Activated CD4-positive, CD25-positive, alpha-beta regulatory T cell (primary cell): ENCODE data around the gene PIGQ.

ENCODE experiments used
- DNase-seq, 4 experiments: peaks; one replicate each; lab custom pipeline; 2025; lab: John Stamatoyannopoulos, UW

Gene PIGQ

DNA sequence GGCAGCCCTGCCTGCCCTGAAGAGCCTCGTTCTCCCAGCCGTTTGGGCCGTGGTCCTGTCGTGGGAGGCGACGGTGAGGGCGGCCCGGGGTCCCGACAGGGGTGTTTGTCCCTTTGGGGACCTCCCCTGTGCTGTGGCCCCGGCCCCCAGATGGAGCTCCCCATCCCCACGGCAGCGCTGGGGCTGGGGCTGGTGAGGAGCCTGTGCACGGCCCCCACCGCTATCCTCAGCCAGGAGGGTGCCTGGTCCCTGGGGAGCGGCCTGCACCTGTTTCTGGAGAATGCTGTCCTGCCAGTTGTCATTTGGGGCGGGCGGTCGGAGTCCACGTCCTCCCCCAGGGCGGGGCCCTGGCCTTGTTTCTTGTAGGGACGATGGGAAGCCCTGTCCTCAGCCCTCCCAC, 35.6 kb upstream of the PIGQ start:
- no peak for DNase-seq

DNA sequence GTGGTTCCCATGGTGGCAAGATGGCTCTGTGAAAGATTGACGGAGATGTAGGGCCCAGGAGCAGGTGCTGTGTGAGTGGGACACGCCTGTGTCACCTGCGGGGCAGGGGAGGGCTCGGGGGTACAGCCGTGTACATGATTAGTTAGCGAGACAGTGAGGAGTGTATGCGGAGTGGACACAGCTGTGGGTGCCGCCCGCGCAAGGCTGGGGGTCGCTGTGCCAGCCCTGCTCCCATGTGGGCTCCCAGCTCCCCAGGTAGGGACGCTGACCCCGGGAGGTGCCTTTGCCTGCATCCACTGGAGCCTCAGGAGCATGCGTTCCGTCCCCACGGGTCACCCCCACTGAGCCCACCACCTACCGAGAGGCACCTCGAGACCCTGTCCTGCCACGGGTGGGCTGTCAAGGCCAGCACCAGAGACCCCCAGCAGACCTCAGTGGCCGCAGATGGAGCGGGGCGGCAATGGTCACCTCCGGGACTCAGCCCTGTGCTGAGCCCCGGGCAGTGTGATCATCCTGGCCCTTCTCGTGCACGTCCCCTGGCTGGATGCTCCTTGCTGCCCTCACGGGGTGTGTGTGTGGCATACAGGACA, 34.8 kb upstream of the PIGQ start:
- no peak for DNase-seq

DNA sequence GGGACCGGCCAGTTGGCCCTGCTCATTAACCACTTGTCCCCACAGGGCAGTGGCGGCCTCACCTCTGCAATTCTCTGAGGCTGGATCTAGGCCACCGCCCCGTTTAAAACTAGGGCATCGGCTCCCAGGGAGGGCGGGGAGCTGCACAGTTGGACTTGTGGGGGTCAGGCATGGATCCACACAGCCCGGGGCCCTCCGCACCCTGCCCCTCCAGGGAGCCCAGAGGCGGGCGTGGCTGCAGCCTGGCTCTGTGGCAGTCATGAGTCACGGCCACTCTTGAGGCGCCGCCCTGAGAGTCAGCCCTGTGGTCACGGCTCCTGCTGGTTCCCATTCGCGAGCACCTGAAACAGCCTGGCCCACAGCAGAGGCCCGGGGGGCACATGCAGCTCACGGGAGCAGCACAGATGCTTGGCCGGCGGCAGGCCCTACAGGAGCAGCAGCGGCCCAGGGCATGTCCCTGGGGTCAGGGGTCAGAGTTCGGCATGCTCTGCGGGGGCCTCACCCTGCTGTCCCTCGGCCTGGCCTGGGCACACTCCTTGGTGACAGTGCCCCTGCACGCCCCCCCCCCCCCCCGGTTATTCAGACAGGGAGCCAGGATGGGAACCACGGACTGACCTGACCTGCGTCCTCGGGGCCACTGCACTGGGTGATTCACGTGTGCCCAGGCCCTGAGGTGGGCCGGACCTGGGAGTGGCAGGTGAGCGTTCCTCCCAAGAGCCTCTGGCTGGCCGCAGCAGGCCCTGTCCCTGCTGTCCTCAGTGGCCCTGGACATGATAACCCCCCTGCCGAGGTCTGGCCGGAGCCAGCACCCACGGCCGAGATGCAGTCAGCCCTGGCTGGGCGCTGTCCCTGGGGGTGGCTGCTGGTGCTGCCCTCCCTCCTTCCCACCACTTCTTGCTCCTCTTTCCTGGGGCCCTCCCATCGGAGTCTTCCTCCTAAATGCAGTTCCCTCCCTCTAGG, 34.0 kb upstream of the PIGQ start:
- no peak for DNase-seq

DNA sequence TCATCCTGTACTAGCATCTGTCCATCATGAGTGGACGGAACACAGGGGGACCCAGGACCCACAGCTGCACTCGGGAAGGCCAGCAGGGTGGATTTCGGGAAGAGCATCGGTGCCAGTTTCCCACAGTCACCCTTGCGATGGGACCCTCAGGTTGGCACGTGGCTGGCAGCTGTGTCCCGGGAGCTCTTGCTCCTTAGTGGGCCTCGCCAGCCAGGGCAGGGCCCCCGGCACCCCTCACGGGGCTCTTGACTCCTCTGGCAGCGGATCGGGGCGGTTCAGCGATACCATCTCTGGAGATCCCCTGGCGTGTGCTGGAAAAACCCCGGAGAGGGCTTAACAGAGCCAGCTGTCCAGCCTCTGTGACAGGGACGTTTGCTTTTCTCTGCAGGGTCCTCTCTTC, 33.0 kb upstream of the PIGQ start:
- DNase-seq: no peak

DNA sequence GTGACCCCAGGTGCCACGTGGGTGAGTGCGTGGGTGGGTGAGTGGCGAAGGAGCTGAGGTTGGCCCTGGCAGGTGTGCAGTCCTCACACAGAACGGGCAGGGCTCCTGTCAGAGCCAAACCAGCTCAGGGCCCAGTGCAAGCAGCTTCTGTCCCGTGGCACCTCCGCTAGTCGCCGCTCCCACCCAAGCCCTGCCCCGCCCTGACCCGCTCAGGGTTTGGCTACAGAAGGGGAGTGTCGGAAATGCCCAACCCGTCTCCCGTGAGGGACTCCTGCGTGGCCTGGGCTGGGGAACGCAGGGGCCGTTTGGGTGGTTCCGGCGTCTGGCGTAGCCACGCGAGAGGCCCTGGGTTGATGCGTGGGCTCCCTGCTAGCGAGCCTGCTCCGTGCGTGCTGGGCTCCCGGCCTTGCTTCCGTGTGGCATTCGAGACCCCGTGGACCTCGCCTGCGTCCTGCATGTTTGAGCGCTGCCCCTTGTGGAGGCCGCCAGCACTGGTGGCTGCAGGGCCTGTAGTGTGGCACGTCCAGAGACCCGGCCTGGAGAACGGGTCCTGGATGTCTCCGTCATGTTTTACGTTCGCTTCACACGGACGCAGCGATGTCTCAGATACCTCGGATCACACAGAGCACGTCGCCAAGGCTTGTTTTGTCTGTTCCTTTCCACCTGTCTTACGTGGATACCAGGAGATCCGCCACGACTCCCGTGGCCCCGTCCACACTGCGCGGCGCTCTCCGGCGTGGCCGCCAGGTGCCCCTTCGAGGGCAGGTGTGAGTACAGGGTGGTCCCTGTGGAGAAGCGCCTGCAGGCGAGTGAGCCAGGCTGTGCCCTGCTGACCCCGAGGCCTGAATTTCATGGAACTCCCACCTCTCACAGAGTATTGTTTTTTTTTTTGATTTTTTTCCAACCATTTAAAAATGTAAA, 32.1 kb upstream of the PIGQ start:
- DNase-seq: no peak

DNA sequence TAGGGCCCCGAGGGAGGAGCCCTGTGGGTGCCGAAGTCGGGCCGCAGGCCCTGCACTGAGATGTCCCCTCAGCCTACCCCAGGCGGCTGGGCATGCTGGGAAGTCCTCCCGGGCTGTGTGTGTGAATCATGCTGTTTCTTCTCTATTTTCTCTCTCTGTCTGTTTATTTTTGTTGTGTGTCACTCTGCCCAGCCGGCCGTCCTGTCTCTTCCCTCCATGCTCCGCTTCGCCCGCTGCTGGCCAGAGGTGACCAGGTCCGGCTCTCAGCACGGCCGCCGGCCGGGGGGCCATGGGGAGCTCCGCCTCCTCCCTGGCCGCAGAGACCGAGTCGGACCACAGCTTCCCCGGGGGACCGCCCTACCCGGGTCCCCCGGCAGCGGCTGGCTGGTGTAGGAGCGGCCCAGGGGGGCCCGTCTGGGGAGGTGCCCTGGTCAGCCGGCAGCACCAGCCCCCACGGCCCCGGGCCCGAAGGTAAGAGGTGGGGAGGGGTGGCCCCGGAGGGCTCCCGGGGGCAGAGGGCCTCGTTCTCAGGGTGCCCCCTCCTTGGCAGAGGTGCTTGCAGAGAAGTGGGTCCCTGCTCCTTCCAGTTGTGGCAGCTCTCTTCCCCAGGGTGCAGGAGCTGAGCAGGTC, 29.8 kb upstream of the PIGQ start:
- no peak for DNase-seq

DNA sequence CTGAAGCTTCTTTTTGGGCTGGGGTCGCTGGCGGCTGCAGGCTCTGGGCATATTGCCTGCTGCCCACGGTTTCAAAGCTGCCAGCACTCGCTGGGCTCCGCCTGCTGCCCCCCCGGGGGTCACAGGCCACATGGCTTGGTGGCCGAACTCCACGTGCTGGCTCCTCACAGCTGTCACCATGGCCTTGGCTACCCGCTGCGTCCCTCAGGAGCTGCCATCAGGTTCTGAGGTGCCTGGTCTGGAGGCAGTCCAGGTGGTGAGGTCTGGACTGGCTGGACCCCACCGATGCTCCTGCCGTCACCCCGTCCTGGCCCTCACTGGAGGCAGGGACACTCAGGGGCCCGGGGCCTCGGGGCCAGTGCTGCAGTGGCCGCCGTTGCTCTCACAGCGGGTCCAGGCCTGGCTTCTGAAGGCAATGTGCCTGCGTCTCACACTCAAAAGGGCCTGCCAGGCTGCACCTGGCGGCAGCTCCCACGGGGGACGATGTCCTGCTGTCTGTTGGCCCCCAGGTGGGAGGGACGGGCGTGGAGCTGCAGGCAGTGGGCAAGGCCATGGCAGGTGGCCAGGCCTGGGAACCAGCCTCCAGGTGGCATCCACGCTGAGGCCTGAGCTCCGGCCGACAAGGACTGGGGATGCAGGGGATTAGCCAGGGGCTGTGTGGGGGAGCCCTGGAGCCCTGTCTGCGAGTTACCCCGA, 29.0 kb upstream of the PIGQ start:
- no peak for DNase-seq

DNA sequence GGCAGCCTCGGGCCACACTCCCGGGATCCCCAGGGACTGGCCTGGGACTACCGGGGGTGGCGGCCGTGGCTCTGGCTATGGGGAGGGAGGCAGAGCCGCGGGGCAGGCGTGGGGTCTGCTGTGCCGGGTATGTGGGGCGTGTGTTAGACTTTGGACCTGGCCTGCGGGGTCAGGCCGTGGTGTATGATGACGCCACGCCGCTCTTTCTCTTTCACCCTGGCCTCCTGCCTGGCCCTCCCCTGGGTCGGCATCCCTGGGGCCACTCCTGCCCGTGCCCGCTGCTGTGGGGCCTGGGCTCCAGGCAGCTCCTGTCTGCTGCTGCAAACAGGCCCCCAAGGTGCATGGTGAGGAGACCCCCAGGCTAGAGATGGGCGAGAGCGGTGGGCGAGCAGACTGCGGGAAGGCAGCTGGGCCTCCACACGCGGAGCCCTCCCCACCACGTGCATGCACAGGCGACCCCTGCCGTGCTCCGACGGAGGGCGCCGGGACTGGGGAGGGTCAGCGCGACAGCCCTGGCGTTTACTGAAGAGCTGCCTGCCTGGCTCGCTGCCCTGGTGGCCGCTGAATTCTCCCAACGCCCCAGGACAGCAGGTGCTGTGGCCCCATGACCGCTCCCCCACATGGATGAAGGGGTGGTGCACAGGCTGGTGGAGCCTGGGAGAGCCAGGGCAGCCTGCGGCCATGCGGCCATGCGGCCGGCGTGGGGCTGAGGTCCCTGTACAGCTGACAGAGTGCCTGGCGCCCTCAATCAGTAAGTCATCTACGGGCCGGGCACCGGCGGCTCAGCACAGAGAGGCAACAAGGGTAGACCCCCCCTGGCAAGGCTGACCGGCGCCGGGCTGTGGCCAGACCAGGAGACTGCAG, 26.2 kb upstream of the PIGQ start:
- DNase-seq: no peak

DNA sequence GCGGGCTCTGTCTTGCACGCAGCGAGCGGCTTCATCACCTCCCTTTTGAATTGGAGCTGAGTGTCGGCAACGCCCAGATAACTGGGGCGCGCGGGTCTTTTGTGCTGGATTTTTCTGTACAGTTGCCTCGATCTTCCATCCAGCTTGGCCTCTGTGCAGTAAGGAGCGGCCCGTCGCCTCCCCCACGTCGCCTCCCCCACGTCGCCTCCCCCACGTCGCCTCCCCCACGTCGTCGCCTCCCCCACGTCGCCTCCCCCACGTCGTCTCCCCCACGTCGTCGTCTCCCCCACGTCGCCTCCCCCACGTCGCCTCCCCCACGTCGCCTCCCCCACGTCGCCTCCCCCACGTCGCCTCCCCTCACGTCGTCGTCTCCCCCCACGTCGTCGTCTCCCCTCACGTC, 25.3 kb upstream of the PIGQ start:
- DNase-seq: no peak

DNA sequence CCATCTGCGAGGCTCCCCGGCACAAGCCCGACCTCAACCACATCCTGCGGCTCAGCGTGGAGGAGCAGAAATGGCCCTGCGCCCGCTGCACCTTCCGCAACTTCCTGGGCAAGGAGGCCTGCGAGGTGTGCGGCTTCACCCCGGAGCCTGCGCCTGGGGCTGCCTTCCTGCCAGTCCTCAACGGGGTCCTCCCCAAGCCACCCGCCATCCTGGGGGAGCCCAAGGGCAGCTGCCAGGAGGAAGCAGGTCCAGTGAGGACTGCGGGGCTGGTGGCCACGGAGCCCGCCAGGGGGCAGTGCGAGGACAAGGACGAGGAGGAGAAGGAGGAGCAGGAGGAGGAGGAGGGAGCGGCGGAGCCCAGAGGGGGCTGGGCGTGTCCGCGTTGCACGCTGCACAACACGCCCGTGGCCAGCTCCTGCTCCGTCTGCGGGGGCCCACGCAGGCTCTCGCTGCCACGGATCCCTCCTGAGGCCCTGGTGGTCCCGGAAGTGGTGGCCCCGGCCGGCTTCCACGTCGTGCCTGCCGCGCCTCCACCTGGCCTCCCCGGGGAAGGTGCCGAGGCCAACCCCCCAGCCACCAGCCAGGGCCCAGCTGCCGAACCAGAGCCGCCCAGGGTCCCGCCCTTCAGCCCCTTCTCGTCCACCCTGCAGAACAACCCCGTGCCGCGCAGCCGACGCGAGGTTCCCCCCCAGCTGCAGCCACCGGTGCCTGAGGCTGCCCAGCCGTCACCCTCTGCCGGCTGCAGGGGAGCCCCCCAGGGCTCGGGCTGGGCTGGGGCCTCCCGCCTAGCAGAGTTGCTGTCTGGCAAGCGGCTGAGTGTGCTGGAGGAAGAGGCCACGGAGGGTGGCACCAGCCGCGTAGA, 22.6 kb upstream of the PIGQ start:
- DNase-seq: peak in 1 of 4 experiments; percentile 20

DNA sequence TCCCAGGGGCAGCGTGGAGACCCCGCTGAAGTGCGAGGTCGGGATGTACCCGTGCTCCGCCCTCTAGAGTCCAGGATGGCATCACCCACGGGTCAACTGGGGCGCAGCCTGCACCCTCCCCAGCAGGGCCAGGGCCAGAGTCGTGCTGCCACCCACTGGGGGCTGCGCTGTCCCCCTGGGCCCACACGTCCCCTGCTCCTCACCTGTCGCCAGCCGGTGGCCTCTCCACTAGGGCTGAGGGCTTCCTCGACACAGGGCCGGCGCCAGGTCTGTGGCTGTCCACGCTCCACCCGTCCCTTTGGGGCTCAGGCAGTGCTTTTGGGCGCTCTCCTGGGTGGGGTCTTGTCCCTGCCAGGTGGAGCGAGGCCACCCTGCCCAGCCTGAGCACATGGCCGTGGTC, 21.2 kb upstream of the PIGQ start:
- no peak for DNase-seq

DNA sequence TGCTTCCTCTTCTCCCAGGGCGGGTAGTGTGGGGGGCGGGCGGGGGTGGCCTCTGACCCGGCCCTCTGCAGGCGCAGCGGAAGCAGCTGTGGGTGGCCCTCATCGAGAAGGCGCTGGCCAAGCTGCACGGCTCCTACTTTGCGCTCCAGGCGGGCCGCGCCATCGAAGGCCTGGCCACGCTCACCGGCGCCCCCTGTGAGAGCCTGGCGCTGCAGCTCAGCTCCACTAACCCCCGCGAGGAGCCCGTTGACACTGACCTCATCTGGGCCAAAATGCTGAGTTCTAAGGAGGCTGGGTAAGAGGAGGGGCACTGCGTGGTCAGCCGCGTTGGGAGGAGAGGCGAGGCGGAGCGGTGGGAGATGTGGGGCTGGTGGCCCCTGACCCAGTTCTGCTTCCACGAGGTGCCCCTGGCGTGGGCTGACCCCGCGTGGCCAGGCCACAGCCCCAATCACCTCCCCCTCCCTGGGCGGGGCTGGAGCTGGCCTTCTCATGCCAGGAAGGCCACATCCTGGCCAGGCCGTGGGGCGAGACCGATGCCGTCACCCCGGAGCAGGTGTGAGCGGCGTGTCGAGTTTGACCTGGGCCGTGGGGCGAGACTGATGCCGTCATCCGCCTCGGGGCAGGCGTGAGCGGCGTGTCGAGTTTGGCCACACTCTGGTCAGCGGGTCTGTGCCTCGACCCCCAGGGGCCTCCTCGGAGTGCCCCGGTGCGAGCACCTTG, 20.1 kb upstream of the PIGQ start:
- DNase-seq: no peak

DNA sequence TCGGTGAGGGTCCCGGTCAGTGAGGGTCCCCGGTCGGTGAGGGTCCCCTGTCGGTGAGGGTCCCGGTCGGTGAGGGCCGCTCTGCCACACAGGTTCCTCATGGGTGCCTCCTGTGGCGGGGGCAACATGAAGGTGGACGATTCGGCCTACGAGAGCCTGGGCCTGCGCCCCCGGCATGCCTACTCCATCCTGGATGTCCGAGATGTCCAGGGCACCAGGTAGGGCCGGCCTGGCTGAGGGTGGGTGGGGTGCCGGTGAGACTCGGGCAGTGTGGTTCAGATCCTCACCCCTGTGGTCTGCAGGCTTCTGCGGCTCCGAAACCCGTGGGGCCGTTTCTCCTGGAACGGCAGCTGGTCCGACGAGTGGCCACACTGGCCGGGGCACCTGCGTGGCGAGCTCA, 18.6 kb upstream of the PIGQ start:
- DNase-seq: no peak

DNA sequence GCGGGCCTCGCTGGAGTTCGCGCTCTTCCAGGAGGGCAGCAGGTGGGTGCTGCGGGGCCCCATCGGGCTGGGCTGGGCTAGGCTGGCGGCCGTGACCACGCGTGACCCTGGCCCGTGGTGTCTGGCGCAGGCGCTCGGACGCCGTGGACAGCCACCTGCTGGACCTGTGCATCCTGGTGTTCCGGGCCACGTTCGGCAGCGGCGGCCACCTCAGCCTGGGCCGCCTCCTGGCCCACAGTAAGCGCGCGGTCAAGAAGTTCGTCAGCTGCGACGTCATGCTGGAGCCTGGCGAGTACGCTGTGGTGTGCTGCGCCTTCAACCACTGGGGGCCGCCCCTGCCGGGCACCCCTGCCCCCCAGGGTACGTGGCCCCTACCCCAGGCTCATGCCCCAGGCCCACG, 17.6 kb upstream of the PIGQ start:
- no peak for DNase-seq

DNA sequence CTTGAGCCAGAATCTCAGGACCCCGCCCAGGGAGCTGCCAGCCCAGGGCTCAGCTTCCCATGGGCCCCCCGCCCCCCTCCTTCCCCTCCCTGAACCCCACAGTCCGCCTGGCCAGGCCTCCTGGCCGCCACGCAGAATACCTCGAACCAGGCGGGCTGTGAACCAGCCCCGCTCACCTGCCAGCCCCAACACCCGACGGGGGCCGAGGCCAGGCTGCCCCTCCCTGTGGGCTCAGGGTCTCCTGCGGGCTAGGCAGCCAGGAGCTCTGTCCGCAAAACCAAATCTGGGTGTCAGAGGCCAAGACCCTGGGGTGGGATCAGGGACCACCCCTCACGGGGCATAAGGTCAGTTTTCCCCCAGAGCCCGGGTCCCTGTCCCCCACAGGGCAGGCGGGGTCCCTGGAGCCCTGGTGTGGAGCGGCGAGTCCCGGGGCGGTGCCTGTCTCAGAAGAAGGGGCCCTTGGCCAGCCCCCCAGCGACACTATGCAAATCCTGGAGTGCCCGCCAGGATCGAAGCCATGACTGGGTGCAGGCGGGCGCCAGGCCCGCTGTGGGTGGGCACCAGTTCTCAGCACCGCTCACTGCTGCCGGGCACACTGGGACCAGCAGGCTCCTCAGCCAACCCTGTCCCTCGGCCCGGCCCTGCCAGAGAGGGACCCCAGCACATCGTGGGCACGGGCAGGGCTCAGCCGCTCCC, 16.0 kb upstream of the PIGQ start:
- DNase-seq: no peak

DNA sequence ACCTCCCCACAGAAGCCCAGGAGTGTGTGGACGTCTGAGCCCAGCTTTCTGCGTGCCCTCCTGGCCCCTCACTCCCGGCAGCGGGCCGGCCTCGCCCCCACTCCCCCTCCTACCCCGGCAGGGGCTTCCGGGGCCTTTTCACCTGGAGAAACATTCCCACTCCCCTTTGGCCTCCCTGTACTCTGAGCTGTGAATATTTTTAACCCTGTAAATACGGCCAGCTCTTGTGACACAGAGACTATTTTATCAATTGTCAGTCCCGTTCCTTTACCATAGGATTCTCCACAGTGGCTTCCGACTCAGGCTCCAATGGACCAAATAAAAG, 15.5 kb upstream of the PIGQ start:
- DNase-seq: no peak

DNA sequence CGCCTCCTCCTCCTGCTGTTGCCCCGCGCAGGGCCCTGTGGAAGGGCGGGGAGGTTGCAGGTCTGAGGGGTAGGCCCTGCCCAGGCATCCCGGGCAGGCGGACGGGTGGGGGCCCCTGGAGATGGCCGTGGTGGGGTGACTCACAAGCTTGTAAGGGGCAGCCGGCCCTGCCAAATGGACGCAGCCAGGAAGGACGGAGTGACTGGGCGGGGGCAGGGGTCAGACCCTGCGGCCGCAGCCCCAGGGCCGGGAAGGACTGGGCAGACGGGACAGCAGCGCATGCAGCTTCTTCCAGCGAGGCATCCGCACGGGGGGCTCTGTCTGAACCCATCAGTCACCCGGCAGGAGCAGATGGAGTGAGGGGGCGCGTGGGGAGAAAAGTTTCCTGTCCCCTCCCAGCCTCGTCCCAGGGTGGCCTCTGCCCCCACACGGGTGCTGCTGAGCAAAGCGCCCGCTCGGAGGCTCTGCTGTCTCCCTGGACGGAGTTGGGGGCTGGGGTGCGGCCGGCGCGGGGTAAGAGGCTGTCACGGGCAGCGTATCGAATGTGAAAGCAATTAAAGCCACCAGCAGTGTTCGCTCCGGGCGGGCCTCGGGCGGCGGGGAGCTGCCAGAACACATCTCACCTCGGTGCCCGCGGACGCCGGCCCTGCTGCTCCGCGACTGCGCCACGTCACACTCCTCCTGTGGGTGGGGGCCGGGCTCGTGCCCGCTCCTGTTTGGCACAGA, 15.0 kb upstream of the PIGQ start:
- no peak for DNase-seq
